Astrocyte of the hippocampus (primary cell): Measurements from ENCODE around the gene OR51B2.
A peak's percentile ranks its signal among the peaks of the same experiment; 100 is the strongest.
"Not testable (repeated sequence)": the region's sequence is repeated elsewhere in the genome, so short reads cannot be mapped to it uniquely, and the experiment has no call there.

Experiments used
- DNase-seq: peaks from one replicate; pipeline ENCODE4 v3.0.0; 2011; ENCODE audit warnings: low read depth, low spot score

Gene OR51B2

GRCh38 chr11:5313326-5314023 is 10.6 kb downstream of the OR51B2 start:
- DNase-seq = not testable (repeated sequence)

DNA sequence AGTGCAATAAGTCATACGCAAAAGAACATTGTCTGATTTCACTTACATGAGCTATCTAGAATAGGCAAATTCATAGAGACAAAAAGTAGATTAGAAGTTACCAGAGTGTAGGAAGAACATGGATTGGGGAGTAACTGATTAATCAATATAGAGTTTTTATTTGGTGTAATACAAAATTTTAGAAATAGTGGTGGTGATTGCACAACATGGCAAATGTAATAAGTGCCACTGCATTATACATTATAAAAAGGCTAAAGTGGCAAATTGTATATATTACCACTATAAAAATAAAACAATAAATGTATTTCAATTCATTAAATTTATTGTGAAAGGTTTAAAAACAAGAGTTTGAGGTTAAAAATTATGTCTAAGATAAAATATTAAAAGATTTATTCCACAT is 13.7 kb downstream of the OR51B2 start:
- DNase-seq = no peak

DNA sequence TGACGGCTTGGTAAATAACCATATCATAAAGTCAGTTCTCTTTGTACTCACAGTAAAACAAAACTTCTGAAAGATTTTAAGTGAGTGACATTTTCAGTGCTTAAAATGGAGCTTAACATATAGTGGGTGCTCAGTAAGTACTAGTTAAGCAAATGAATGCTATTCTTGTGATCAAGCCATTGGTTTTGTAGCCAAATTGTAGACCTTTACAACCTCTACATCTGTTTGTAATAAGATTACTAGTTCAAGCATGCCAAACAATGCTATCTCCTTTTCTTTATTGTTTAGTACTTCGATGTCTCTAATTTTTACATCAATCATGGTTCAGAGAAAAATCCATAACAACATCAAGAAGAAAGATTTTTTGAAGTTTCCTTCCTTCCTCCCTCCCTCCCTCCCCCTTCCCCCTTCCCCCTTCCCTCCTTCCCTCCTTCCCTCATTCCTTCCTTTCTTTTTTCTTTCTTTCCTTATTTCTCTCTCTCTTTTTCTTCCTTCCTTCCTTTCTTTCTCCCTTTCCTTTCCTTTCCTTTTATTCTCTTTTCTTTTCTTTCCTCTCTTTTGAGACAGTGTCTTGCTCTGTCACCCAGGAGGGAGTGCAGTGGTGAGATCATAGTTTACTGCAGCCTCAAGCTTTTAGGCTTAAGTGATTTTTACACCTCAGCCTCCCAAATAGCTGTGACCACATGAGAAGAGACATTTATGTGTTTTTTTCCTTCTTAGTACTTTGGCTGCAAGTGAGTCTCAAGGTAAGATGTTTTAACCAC is 16.7 kb downstream of the OR51B2 start:
- DNase-seq = no peak

- DNase-seq = no peak
Measured at GRCh38 chr11:5304046-5304445, 20.1 kb downstream of the OR51B2 start.

DNA sequence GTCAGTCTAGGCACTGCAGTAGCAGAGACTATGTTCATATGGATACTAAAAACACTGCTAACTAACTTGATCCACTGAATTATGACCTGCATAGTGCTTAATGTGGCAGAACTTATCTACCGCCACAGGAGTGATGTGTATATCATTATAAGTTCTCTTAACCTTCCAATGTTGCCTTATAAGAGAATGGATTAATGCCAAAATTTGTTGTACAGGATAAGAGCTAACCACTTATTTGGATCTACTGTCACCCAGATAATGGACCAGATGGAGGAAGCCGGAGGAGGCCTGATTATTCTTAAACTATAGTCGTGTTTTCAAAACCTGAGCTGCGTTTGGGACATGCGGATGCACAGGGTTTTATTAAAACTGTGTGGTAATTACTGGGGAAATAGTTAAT is 20.5 kb downstream of the OR51B2 start:
- DNase-seq = no peak

- DNase-seq = no peak
Measured at GRCh38 chr11:5301846-5302245, 22.3 kb downstream of the OR51B2 start, which contains the start of gene OR51B4. TSS of gene OR51B4 (minus strand) at chr11:5301946. CDS start at chr11:5301946, 0 bp downstream.

DNA sequence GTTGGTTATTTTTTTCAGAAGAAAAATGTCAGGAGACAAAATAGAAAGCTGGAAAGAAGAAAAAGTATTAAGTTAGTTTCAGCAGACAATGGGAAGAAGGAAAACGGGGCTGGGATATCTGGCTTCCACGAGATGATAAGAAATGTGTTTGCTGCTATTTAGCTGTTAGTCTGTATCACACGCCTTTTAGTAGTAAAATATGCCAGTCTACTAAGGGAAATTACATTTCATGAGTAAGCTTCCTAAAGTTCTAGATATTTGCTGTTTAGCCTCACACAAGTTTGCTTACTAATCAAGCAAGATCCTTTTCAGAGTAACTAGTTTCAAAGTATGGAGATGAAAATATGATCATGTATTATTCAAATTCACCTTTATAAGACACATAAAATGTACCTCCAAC is 23.8 kb downstream of the OR51B2 start:
- DNase-seq = no peak

DNA sequence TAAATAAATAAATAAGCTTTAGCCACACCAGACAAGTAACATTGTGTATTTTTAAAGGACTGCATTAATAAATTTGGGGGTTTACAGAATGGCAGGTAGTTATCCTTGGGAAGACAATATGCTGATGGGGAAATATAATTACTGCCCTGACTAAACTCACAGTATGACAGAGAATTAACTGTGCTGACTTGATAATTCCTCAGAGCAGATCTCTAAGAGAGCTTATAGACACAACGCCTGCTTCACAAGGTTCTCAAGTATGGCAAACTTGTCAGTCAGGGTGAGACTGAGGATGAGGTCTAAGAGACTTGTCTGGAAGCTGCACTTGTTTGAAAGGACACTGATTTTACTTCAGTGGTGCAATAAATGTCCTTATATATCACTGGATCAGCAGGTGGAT is 25.6 kb downstream of the OR51B2 start:
- DNase-seq = no peak

DNA sequence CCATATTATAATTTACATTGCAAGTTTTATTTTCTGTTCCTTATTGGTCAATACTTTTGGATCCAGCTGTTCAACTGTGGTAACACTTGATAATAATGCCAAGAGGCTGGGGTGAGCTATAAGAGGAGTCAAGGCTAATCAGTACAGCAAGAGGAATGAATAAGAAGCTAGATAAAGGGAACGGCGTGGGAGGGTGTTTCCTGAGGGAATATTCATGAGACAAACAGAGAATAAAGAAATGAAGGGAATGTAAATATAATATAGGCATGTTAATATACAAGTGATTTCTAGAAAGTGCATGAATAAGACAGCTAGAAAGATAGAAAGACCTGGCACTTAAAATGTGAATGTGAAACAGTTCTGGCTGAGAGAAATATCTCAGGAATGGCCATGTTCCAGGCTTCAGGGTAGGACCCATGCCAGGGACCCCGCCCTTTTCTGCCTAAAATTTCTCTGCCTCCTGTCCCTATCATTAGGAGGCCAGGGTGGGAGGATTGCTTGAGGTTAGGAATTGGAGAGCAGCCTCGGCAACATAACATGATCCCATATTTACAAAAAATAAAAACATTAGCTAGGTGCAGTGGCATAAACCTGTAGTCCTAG is 26.3 kb downstream of the OR51B2 start:
- DNase-seq = no peak

DNA sequence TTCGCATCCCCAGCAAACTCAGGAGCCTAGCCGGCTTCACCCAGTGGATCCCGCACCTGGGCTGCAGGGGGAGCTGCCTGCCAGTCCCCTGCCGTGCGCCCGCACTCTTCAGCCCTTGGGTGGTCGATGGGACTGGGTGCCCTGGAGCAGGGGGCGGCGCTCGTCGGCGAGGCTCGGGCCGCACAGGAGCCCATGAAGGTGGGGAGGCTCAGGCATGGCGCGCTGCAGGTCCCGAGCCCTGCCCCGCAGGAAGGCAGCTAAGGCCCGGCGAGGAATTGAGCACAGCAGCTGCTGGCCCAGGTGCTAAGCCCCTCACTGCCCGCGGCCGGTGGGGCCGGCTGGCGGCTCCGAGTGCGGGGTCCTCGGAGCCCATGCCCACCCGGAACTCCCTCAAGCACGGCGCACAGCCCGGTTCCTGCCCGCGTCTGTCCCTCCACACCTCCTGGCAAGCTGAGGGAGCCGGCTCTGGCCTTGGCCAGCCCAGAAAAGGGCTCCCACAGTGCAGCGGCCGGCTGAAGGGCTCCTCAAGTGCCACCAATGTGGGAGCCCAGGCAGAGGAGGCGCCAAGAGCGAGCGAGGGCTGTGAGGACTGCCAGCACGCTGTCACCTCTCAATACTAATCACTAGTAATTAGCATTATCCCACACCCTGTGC is 29.6 kb downstream of the OR51B2 start:
- DNase-seq = not testable (repeated sequence)

DNA sequence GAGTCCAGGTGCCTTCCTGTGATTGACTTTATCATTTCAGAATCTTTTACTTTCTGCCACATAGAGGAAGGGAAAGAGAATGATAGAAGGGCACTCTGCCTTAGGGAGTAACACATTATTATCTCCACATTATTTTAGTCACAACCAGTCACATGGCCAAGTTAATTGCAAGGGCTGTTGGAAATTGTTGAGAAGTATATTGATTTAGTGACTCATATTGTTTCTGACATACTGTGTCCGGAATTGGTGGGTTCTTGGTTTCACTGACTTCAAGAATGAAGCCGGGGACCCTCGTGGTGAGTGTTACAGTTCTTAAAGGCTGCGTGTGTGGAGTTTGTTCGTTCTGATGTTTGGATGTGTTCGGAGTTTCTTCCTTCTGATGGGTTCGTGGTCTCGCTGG is 31.1 kb downstream of the OR51B2 start:
- no peak for DNase-seq

DNA sequence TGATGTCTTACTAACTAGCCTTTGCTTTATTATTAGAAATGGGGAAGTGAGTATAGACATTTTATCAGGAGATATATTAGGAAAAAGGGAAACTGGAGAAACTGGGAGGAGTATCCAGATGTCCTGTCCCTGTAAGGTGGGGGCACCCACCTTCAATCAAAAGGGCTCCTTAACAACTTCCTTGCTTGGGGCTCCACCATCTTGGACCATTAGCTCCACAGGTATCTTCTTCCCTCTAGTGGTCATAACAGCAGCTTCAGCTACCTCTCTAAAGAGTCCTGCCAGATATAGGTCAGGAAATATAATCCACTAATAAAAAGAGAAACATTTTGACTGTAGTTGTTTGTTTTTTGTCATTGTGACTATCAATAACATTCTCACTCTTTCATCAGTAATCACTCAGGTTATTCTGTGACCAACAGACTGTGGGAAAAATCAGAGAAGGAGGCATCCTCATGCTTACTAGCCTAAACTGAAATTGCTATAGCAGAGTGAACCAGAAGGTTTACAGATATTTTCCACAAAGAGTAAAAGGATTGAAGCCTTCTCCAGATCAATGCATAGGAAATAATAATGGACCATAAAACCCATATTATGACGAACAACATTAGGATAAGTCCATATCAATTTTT is 32.8 kb downstream of the OR51B2 start:
- peak; percentile 18 for DNase-seq

DNA sequence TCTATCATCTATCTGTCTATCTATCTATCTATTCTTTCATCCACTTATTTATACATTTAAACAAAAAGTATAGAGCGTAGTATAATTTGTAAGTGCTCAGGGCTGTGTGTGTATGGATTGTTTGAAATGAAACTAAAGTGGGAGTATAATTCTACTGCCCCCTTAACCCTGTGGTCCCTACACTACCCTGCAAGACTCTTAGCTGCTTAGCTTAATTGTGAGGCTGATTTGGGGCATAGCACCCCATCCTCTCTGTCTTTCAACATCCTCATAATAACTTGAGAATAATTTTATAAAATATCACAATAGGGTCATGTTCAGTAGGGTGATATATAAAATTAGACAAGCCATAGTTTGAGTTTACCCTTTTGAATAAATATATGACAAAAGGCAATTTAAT is 34.0 kb downstream of the OR51B2 start:
- no peak for DNase-seq

DNA sequence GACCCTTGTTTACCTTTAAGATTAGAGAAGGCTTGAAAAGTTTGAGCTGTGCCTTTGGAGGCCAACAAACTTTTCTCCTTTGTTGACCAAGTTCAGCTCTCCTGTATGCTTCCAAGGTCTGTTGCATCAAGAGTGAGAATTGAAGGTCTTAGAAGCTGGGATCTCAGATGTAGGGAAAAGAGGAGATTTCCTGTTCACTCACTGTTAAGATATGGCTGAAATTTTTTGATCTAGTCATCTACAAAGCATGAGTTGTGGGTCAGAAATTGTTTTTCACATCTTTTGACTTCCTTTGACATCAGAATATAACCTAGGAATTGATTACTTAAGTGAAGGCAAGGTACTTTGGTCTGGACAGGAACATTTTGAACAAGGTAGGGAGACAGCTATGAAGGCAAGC is 34.4 kb downstream of the OR51B2 start:
- DNase-seq = no peak

GRCh38 chr11:5288906-5289550 is 35.1 kb downstream of the OR51B2 start:
- DNase-seq = no peak

GRCh38 chr11:5288108-5288905 is 35.8 kb downstream of the OR51B2 start:
- no peak for DNase-seq

DNA sequence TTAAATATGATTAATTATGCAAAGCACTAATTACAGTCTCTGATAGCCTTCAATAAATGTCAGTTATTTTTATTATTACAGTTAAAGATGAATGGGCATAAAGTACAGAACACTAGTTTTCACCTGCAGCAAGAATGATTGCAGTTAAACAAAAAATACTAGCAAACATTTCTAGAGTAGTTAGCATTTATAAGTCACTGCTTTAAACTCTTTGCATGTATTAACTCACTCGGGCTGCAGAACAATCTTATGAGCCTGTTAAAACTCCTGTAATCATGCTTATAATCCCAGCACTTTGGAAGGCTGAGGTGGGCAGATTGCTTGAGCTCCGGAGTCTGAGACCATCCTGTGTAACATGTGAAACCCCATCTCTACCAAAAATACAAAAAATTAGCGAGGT is 37.2 kb downstream of the OR51B2 start:
- DNase-seq = no peak

DNA sequence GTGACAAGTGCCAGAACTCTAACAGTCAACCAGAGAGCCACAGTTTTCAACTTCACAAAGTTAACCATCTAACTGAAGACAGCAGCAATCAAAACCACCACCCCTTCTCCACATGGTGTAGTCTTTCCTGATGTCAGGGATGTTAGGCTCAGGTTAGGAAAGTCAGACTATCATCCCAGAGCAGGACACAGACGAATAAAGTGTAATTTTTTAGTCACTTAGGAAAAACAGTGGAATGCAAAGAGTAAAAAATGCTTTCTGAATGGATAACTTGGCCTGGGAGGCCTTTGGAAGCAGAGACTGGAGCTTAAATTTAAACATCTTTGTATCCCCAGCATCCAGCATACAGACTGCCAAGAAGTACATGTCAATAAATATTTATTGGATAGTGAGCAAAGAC is 37.7 kb downstream of the OR51B2 start:
- no peak for DNase-seq

DNA sequence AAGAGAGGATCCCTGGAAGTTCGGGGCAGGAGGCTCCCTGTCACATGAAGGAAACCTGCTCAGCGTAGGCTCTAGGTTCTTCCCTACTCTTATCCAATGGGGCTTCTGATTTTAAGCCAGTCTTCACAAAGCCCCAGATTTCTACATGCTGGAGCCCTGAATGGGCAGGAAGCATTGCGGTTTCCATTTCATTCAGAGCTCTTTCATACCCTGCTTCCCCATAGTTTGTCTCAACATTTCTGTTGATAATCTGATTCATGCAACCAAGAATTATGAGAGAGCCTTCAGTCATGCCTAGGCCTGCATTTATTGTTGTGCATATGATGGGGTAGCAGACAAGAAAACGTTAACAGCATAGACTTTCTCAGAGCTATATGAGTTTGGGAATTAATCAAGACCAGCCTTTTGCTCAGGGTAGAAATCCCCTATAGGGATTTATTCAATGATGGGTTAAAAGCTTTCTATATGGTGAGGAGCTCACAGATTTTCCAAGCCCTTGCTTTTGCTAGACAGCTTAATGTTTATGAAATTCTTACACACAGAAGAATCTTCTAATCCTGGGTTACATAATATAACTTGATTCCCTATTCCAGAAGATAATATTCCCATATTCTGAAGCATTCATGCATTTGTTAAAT is 38.3 kb downstream of the OR51B2 start:
- DNase-seq = no peak

DNA sequence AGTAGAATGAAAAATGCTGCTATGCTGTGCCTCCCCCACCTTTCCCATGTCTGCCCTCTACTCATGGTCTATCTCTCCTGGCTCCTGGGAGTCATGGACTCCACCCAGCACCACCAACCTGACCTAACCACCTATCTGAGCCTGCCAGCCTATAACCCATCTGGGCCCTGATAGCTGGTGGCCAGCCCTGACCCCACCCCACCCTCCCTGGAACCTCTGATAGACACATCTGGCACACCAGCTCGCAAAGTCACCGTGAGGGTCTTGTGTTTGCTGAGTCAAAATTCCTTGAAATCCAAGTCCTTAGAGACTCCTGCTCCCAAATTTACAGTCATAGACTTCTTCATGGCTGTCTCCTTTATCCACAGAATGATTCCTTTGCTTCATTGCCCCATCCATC is 39.5 kb downstream of the OR51B2 start:
- no peak for DNase-seq
